Left forelimb (tissue), 1 donor: ENCODE results near the gene CNTNAP2.

Source experiments
- DNase-seq: peaks from one replicate; pipeline ENCODE4 v3.0.0-alpha.2; 2018; ENCODE audit warnings: low spot score

CNTNAP2 gene

GRCh38 chr7:148149730-148150129 lies 2033.1 kb downstream of the CNTNAP2 start:
- DNase-seq = no peak

- DNase-seq = no peak
Measured at GRCh38 chr7:148151778-148152177, 2035.2 kb downstream of the CNTNAP2 start.

- DNase-seq = no peak
Measured at GRCh38 chr7:148153616-148154284, 2037.1 kb downstream of the CNTNAP2 start.

- no peak for DNase-seq
Measured at GRCh38 chr7:148155000-148155399, 2038.4 kb downstream of the CNTNAP2 start.

- no peak for DNase-seq
Measured at GRCh38 chr7:148155826-148156225, 2039.2 kb downstream of the CNTNAP2 start.

GRCh38 chr7:148156233-148156632 lies 2039.6 kb downstream of the CNTNAP2 start:
- no peak for DNase-seq

GRCh38 chr7:148159331-148159730 lies 2042.7 kb downstream of the CNTNAP2 start:
- no peak for DNase-seq

GRCh38 chr7:148161776-148162175 lies 2045.2 kb downstream of the CNTNAP2 start:
- no peak for DNase-seq

- no peak for DNase-seq
Measured at GRCh38 chr7:148162808-148163207, 2046.2 kb downstream of the CNTNAP2 start.

GRCh38 chr7:148163246-148163645 lies 2046.6 kb downstream of the CNTNAP2 start:
- no peak for DNase-seq

- no peak for DNase-seq
Measured at GRCh38 chr7:148172920-148173319, 2056.3 kb downstream of the CNTNAP2 start.

GRCh38 chr7:148173369-148173768 lies 2056.8 kb downstream of the CNTNAP2 start:
- DNase-seq = no peak

- DNase-seq = no peak
Measured at GRCh38 chr7:148174376-148174775, 2057.8 kb downstream of the CNTNAP2 start.

- no peak for DNase-seq
Measured at GRCh38 chr7:148175512-148175911, 2058.9 kb downstream of the CNTNAP2 start.

GRCh38 chr7:148177972-148178371 lies 2061.4 kb downstream of the CNTNAP2 start:
- no peak for DNase-seq

- no peak for DNase-seq
Measured at GRCh38 chr7:148180075-148180474, 2063.5 kb downstream of the CNTNAP2 start.

- DNase-seq = no peak
Measured at GRCh38 chr7:148182264-148182663, 2065.7 kb downstream of the CNTNAP2 start.

- no peak for DNase-seq
Measured at GRCh38 chr7:148185041-148185440, 2068.4 kb downstream of the CNTNAP2 start.

- no peak for DNase-seq
Measured at GRCh38 chr7:148187471-148187870, 2070.9 kb downstream of the CNTNAP2 start.

GRCh38 chr7:148191391-148192065 lies 2074.9 kb downstream of the CNTNAP2 start:
- no peak for DNase-seq

GRCh38 chr7:148192491-148192890 lies 2075.9 kb downstream of the CNTNAP2 start:
- DNase-seq = no peak

- DNase-seq = no peak
Measured at GRCh38 chr7:148201992-148202391, 2085.4 kb downstream of the CNTNAP2 start.

- DNase-seq = no peak
Measured at GRCh38 chr7:148204639-148205304, 2088.2 kb downstream of the CNTNAP2 start.
